Caco-2 (cell line): ENCODE measurements around the gene MILR1. TPM values are rescaled to one million over a fixed set of nuclear protein-coding genes. Genes with fewer than 3 reads are reported as not detected.
"Not testable (repeated sequence)": the region's sequence is repeated elsewhere in the genome, so short reads cannot be mapped to it uniquely, and the experiment has no call there.

Experiments
- BruUV-seq: library from RNA; stranded (reverse); fragments of 400-500 nt; replicated peaks from 2 replicates; lab custom pipeline; 2021; lab: Mats Ljungman, UMichigan
- CTCF ChIA-PET: fragments of 300-600 bp; sonication (Branson Sonifier 250); formaldehyde crosslinking; loops from one replicate; lab custom pipeline; 2022; ENCODE audit warnings: antibody characterized with exemption; lab: Charles Lee
- POLR2A ChIA-PET: fragments of 300-600 bp; sonication (Branson Sonifier 250); formaldehyde crosslinking; loops from one replicate; lab custom pipeline; 2022; ENCODE audit warnings: antibody characterized with exemption; lab: Charles Lee
- DNase-seq, 2 experiments: peaks; one replicate each; pipeline versions ENCODE4 v3.0.0 to v3.0.0-alpha.2; 2020 to 2022
- H3K27me3 ChIP-seq: replicated peaks from 2 replicates; pipeline ENCODE4 v1.6.0; 2011; ENCODE audit warnings: low read length; ENCODE audit not compliant: control insufficient read depth, insufficient read depth
- H3K36me3 ChIP-seq: 2 replicates; pipeline ENCODE4 v1.5.1; 2011; ENCODE audit warnings: low read length; ENCODE audit not compliant: control insufficient read depth, insufficient read depth
- H3K4me1 ChIP-seq: fragments of 250-450 bp; sonication (Bioruptor Pico); 2 replicates; pipeline ENCODE4 v1.5.1; 2020; ENCODE audit warnings: mild to moderate bottlenecking
- H3K4me3 ChIP-seq: 2 replicates; pipeline ENCODE4 v1.5.1; 2011; ENCODE audit warnings: low read depth, mild to moderate bottlenecking, control low read depth, low read length
- H3K9me3 ChIP-seq: fragments of 250-450 bp; sonication (Bioruptor Pico); 2 replicates; pipeline ENCODE4 v1.5.1; 2020; ENCODE audit warnings: mild to moderate bottlenecking, moderate library complexity
- H3K27ac Mint-ChIP-seq: one replicate; pipeline ENCODE4 v1.8.0; 2022; ENCODE audit warnings: mixed read lengths; ENCODE audit not compliant: unreplicated experiment
- H3K27me3 Mint-ChIP-seq: one replicate; pipeline ENCODE4 v1.8.0; 2022; ENCODE audit warnings: mixed read lengths; ENCODE audit not compliant: insufficient read depth, unreplicated experiment
- H3K36me3 Mint-ChIP-seq: one replicate; pipeline ENCODE4 v1.8.0; 2022; ENCODE audit warnings: mild to moderate bottlenecking, mixed read lengths; ENCODE audit not compliant: insufficient read depth, unreplicated experiment
- H3K4me1 Mint-ChIP-seq: one replicate; pipeline ENCODE4 v1.8.0; 2022; ENCODE audit warnings: low read depth, mixed read lengths; ENCODE audit not compliant: unreplicated experiment
- H3K4me3 Mint-ChIP-seq: one replicate; pipeline ENCODE4 v1.8.0; 2022; ENCODE audit warnings: mild to moderate bottlenecking, moderate library complexity, mixed read lengths; ENCODE audit not compliant: unreplicated experiment
- H3K9me3 Mint-ChIP-seq: one replicate; pipeline ENCODE4 v1.8.0; 2022; ENCODE audit warnings: mixed read lengths; ENCODE audit not compliant: unreplicated experiment
- intact Hi-C: fragments of 100-400 bp; cut with micrococcal nuclease; formaldehyde crosslinking; loops from one replicate; pipeline ENCODE4 v1.10.0; 2022; ENCODE audit not compliant: unreplicated experiment
- total RNA-seq: library from RNA; stranded (reverse); gene quantifications from 2 replicates; pipeline ENCODE4 v1.2.3, GENCODE V29; 2022
- TF ChIP-seq, protein P1 (sequence below), 2 experiments: fragments of 200-600 bp in 1 of 2; IDR thresholded peaks; 1 replicate in 1 of 2; 2 replicates in 1 of 2; pipeline versions ENCODE4 v1.5.1 to v1.8.0; 2011 to 2022; ENCODE audit warnings: antibody characterized with exemption in 1 of 2, control low read depth in 1 of 2, inconsistent platforms in 1 of 2, low read depth in 1 of 2, low read length in 1 of 2, mild to moderate bottlenecking in 1 of 2, moderate library complexity in 1 of 2; ENCODE audit not compliant: insufficient read depth in 1 of 2, severe bottlenecking in 1 of 2, unreplicated experiment in 1 of 2

MILR1 gene
- total RNA-seq, 1 experiment from 2014 or later: not detected

DNA sequence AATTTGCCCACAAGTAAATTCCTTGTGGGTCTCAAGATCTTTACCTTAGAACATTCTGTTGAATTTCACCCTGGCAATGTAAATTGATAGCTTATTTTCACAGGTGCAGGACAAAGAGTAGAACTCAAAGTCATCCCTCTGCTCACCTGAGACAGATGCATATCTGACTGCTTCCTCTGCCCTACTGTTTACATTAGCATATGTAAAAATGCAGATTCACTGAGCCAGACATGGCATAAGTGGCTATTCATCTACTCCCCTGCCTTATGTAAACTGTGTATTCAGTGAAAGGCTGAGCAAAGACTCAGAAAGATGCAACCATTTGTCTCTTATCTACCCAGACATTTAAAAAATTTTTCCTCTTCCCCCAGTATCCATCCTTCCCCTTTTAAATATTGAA lies 22.3 kb upstream of the MILR1 start:
- H3K36me3 Mint-ChIP-seq: no peaks in the 10 kb centered on the region
- POLR2A ChIA-PET: no interaction called here
- H3K27ac Mint-ChIP-seq: no peak overlapping the region
- no peaks in the 10 kb centered on the region for H3K27me3 ChIP-seq
- H3K36me3 ChIP-seq: no peaks in the 10 kb centered on the region
- H3K9me3 Mint-ChIP-seq: no peaks in the 10 kb centered on the region
- H3K4me1 Mint-ChIP-seq: no peaks in the 10 kb centered on the region
- no peak overlapping the region for H3K4me3 ChIP-seq
- H3K27me3 Mint-ChIP-seq: peaks cover 3% of the 10 kb centered on the region
- no peak overlapping the region for H3K4me3 Mint-ChIP-seq
- intact Hi-C loops: loop anchor here (10.0 kb wide), 1 partner anchor 348 kb away; no protein-coding TSS in a partner anchor
- H3K9me3 ChIP-seq: no peaks in the 10 kb centered on the region
- BruUV-seq: no TSS peak
- DNase-seq: peak in 1 of 2 experiments; percentile 9
- CTCF ChIA-PET: no interaction called here
- TF ChIP-seq, protein P1, sequence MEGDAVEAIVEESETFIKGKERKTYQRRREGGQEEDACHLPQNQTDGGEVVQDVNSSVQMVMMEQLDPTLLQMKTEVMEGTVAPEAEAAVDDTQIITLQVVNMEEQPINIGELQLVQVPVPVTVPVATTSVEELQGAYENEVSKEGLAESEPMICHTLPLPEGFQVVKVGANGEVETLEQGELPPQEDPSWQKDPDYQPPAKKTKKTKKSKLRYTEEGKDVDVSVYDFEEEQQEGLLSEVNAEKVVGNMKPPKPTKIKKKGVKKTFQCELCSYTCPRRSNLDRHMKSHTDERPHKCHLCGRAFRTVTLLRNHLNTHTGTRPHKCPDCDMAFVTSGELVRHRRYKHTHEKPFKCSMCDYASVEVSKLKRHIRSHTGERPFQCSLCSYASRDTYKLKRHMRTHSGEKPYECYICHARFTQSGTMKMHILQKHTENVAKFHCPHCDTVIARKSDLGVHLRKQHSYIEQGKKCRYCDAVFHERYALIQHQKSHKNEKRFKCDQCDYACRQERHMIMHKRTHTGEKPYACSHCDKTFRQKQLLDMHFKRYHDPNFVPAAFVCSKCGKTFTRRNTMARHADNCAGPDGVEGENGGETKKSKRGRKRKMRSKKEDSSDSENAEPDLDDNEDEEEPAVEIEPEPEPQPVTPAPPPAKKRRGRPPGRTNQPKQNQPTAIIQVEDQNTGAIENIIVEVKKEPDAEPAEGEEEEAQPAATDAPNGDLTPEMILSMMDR (IDR thresholded peaks at IDR 0.05; ENCODE audit: insufficient read depth in 1 of 2, low read depth in 1 of 2, low read length in 1 of 2, severe bottlenecking in 1 of 2, unreplicated experiment in 1 of 2): no peak
- H3K4me1 ChIP-seq: no peaks in the 10 kb centered on the region

DNA sequence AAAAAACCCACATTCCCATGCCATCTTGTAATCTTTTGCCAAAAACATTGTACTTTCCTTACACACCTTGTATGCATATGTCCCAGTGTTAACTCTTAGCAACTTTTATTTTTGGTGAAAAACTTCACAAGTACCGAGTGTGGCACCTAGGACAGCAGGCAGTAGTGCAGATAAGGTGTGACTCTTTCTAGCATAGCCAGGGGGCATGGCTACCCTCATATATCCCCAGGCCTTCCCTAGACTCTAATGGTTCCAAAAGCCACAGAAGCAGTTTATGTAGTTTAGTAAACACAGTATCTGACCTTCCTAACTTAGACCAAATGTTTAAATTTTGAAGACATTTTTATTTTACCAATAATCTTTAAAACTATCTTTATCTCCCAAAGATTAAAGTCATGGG lies 20.5 kb upstream of the MILR1 start:
- intact Hi-C loops: loop anchor here (10.0 kb wide), 1 partner anchor 346 kb away; no protein-coding TSS in a partner anchor
- H3K27ac Mint-ChIP-seq: no peak overlapping the region
- H3K4me1 Mint-ChIP-seq: no peaks in the 10 kb centered on the region
- DNase-seq: no peak
- CTCF ChIA-PET: no interaction called here
- TF ChIP-seq, protein P1 (IDR thresholded peaks at IDR 0.05; ENCODE audit: insufficient read depth in 1 of 2, low read depth in 1 of 2, low read length in 1 of 2, severe bottlenecking in 1 of 2, unreplicated experiment in 1 of 2): no peak
- POLR2A ChIA-PET: no interaction called here
- Histone ChIP-seq H3K9me3 (no peaks in the 10 kb centered on the region), H3K36me3 (no peaks in the 10 kb centered on the region), H3K4me1 (no peaks in the 10 kb centered on the region), H3K27me3 (no peaks in the 10 kb centered on the region), H3K4me3 (no peak overlapping the region)
- peaks cover 3% of the 10 kb centered on the region for H3K27me3 Mint-ChIP-seq
- H3K9me3 Mint-ChIP-seq: no peaks in the 10 kb centered on the region
- H3K36me3 Mint-ChIP-seq: no peaks in the 10 kb centered on the region
- BruUV-seq: no TSS peak
- H3K4me3 Mint-ChIP-seq: no peak overlapping the region

DNA sequence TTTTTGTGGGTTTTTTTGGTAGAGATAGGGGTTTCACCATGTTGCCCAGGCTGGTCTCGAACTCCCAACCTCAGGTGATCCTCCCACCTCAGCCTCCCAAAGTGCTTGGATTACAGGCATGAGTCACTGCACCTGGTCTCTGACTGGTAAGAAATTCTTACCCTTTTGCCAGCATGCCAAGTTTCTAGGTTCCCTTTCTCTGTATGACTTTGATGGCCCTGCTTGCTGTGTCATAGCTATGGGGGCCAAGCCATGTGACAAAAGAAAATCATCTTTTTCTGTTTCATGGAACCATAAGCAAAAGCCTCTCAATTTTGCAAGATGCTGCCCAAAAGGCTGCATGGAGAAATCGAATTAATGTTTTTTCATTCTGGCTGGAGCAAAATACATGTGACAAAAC lies 18.9 kb upstream of the MILR1 start:
- H3K36me3 ChIP-seq, H3K9me3 Mint-ChIP-seq, H3K27me3 Mint-ChIP-seq, H3K27me3 ChIP-seq, H3K27ac Mint-ChIP-seq, H3K4me1 Mint-ChIP-seq, BruUV-seq, H3K4me3 Mint-ChIP-seq, H3K36me3 Mint-ChIP-seq, POLR2A ChIA-PET, intact Hi-C loops, H3K9me3 ChIP-seq, H3K4me1 ChIP-seq, H3K4me3 ChIP-seq, CTCF ChIA-PET, DNase-seq: not testable (repeated sequence)

GRCh38 chr17:64431534-64431933 lies 17.4 kb upstream of the MILR1 start:
- H3K27me3 Mint-ChIP-seq: peaks cover 3% of the 10 kb centered on the region
- intact Hi-C loops: no loop called here
- TF ChIP-seq, protein P1 (IDR thresholded peaks at IDR 0.05; ENCODE audit: insufficient read depth in 1 of 2, low read depth in 1 of 2, low read length in 1 of 2, severe bottlenecking in 1 of 2, unreplicated experiment in 1 of 2): no peak
- no peak for DNase-seq
- ChIA-PET CTCF (no interaction called here), POLR2A (no interaction called here)
- H3K36me3 ChIP-seq: no peaks in the 10 kb centered on the region
- no peaks in the 10 kb centered on the region for H3K27me3 ChIP-seq
- no peak overlapping the region for H3K4me3 ChIP-seq
- H3K36me3 Mint-ChIP-seq: no peaks in the 10 kb centered on the region
- H3K4me3 Mint-ChIP-seq: no peak overlapping the region
- no peaks in the 10 kb centered on the region for H3K4me1 Mint-ChIP-seq
- H3K27ac Mint-ChIP-seq: no peak overlapping the region
- no peaks in the 10 kb centered on the region; the same call in 1 of the 2 replicates for H3K9me3 ChIP-seq
- no TSS peak for BruUV-seq
- H3K4me1 ChIP-seq: no peaks in the 10 kb centered on the region
- H3K9me3 Mint-ChIP-seq: peaks cover under 1% of the 10 kb centered on the region
